Sigmoid colon (tissue), 7 donors: Measurements from ENCODE around the gene DIPK1C. TPM values are rescaled to one million over a fixed set of nuclear protein-coding genes. Genes with fewer than 3 reads are reported as not detected.

ENCODE experiments used
- DNase-seq: peaks from one replicate; pipeline ENCODE4 v3.0.0-alpha.2; 2019
- H3K27ac ChIP-seq, 4 donors: fragments of 200-600 bp; sonication (generic); one replicate each; pipeline ENCODE4 v1.5.1; 2016 to 2019; ENCODE audit warnings: mild to moderate bottlenecking in 1 of 4
- H3K27me3 ChIP-seq, 3 donors: fragments of 200-600 bp; sonication (generic); one replicate each; pipeline ENCODE4 v1.5.1; 2019; ENCODE audit warnings: mild to moderate bottlenecking in 1 of 3
- H3K36me3 ChIP-seq, 4 donors: fragments of 200-600 bp; sonication (generic); one replicate each; pipeline ENCODE4 v1.5.1; 2016 to 2019
- H3K4me1 ChIP-seq, 4 donors: fragments of 200-600 bp; sonication (generic); one replicate each; pipeline ENCODE4 v1.5.1; 2017 to 2019
- H3K4me3 ChIP-seq, 4 donors: fragments of 200-600 bp; sonication (generic); one replicate each; pipeline ENCODE4 v1.5.1; 2017 to 2019; ENCODE audit warnings: mild to moderate bottlenecking in 2 of 4, moderate library complexity in 1 of 4
- H3K9me3 ChIP-seq, 4 donors: fragments of 200-600 bp in 3 of 4; sonication (generic) in 3 of 4; one replicate each; pipeline versions ENCODE4 v1.5.1 to v1.6.1; 2013 to 2019
- EP300 ChIP-seq, 4 donors: sonication (generic); formaldehyde crosslinking; IDR thresholded peaks; one replicate each; pipeline ENCODE4 v1.6.1; 2017; ENCODE audit warnings: antibody characterized with exemption in 4 of 4
- POLR2A ChIP-seq, 2 donors: fragments of 450-650 bp; IDR thresholded peaks; one replicate each; pipeline ENCODE4 v1.6.1; 2016; ENCODE audit warnings: antibody characterized with exemption in 2 of 2, mild to moderate bottlenecking in 2 of 2, moderate library complexity in 2 of 2
- POLR2AphosphoS5 ChIP-seq, 4 donors: sonication (generic); formaldehyde crosslinking; IDR thresholded peaks; one replicate each; pipeline ENCODE4 v1.6.1; 2017; ENCODE audit warnings: antibody characterized with exemption in 4 of 4
- WGBS, 2 donors: extraction: QIAGEN DNeasy Blood & Tissue Kit; methylation state at CpG; one replicate each; pipeline ENCODE4 v1.1.7; 2013; 5-methylcytosine and 5-hydroxymethylcytosine counted together
- intact Hi-C: fragments of 100-400 bp; cut with DNase I; formaldehyde crosslinking; loops from one replicate; pipeline ENCODE4 v1.15.1; 2023
- polyA plus RNA-seq, 3 donors: library from polyadenylated mRNA; stranded (reverse); fragments of 200-250 nt; gene quantifications; one replicate each; pipeline ENCODE4 v1.2.3, GENCODE V29; 2013
- total RNA-seq, 4 donors: library from RNA; depleted of rRNA; stranded (reverse); fragments of >200 nt; gene quantifications; one replicate each; pipeline ENCODE4 v1.1.0, GENCODE V29; 2016
- TF ChIP-seq, protein P1 (sequence below), 4 experiments: fragments of 450-650 bp in 3 of 4; fragments of 200-600 bp in 1 of 4; IDR thresholded peaks; one replicate each; pipeline ENCODE4 v1.5.1; 2016 to 2019; ENCODE audit warnings: antibody characterized with exemption in 4 of 4, mild to moderate bottlenecking in 3 of 4, moderate library complexity in 2 of 4
- donor health status: healthy with polysubstance abuse.
- donor health status: Bipolar disorder and iron deficiency.
- donor health status: healthy.

DIPK1C gene
- total and polyA plus RNA-seq, 7 donors = 0.48 to 1.1 (median 0.95) TPM; not detected in 3

DNA sequence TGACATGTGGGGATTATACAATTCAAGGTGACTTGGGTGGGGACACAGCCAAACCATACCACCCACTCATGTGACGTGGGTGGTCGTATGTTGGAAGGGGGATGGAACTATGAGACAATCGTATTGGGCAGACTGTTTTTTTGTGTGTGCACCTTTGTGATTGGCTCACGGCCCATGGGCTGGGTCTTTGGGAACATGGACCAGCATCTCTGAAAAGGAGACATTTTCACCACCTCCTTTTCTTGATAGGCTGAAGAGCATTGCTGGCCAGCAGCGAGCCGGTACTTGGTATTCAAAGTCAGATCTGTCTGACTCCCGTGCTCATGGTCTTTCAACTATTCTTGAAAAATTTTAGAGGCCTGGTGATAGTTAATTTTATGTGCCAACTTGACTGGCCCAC lies 62.1 kb downstream of the DIPK1C start:
- WGBS, 2 donors = 95 to 96% methylated on average over 7 of the region's 7 CpGs
- Histone ChIP-seq H3K27me3 (no peaks in the 10 kb centered on the region), H3K36me3 (no peaks in the 10 kb centered on the region), H3K4me1 (peaks cover 0 to 9% (median 6%) of the 10 kb centered on the region in 4 donors), H3K27ac (no peak overlapping the region), H3K9me3 (no peaks in the 10 kb centered on the region), H3K4me3 (no peak overlapping the region)
- no peak for DNase-seq
- intact Hi-C loops = no loop called here
- TF ChIP-seq POLR2AphosphoS5 (IDR thresholded peaks at IDR 0.05) = no peak
- TF ChIP-seq EP300 (IDR thresholded peaks at IDR 0.05) = no peak

DNA sequence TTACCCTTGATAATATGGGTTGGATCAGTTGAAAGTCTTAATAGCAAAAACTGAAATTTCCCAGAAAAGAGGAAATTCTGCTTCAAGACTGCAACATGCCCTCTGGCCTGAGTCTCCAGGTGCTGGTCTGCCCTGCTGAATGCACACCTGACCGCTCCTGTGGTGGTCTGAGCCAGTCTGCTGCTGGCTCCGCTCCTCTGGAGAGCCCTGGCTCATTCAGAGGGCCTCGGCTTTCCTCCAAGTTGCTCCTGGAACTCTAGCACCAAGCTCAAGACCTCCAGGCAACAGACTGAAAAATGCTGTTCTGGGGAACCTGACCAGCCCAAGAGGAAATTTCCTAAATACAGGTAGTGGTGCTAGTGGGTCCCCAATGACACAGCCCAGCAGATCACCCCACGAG lies 64.8 kb downstream of the DIPK1C start:
- WGBS, 2 donors = 90 to 94% methylated on average over 4 of the region's 4 CpGs
- Histone ChIP-seq H3K4me1 (peaks cover 0 to 9% (median 6%) of the 10 kb centered on the region in 4 donors), H3K27ac (no peak overlapping the region), H3K9me3 (no peaks in the 10 kb centered on the region), H3K4me3 (no peak overlapping the region), H3K27me3 (no peaks in the 10 kb centered on the region), H3K36me3 (no peaks in the 10 kb centered on the region)
- TF ChIP-seq POLR2AphosphoS5 (IDR thresholded peaks at IDR 0.05) = no peak
- TF ChIP-seq, protein P1, sequence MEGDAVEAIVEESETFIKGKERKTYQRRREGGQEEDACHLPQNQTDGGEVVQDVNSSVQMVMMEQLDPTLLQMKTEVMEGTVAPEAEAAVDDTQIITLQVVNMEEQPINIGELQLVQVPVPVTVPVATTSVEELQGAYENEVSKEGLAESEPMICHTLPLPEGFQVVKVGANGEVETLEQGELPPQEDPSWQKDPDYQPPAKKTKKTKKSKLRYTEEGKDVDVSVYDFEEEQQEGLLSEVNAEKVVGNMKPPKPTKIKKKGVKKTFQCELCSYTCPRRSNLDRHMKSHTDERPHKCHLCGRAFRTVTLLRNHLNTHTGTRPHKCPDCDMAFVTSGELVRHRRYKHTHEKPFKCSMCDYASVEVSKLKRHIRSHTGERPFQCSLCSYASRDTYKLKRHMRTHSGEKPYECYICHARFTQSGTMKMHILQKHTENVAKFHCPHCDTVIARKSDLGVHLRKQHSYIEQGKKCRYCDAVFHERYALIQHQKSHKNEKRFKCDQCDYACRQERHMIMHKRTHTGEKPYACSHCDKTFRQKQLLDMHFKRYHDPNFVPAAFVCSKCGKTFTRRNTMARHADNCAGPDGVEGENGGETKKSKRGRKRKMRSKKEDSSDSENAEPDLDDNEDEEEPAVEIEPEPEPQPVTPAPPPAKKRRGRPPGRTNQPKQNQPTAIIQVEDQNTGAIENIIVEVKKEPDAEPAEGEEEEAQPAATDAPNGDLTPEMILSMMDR (IDR thresholded peaks at IDR 0.05) = no peak
- no peak for TF ChIP-seq POLR2A (IDR thresholded peaks at IDR 0.05)
- no peak for TF ChIP-seq EP300 (IDR thresholded peaks at IDR 0.05)
- no peak for DNase-seq
- intact Hi-C loops = no loop called here

DNA sequence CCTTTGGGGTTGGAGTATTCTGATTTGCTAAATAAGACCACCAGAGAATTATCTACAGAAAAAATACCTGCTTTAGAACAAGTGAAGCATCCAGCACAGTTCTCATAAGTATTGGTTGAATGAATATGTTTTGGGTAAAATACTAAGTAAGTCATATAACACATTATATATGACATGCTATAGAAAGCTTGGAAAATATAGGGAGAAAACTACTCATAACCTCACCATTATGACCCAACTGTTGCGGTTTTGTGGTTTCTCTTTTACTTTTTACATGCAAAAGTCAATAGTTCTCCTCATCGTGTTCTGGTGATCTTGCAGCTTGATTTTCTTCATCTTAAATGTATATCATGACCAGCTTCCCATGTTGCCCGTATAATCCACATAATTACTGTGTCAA lies 66.2 kb downstream of the DIPK1C start:
- intact Hi-C loops = no loop called here
- Histone ChIP-seq H3K4me1 (peaks cover 0 to 2% (median 0%) of the 10 kb centered on the region in 4 donors), H3K4me3 (no peak overlapping the region), H3K9me3 (no peaks in the 10 kb centered on the region), H3K27me3 (no peaks in the 10 kb centered on the region), H3K36me3 (no peaks in the 10 kb centered on the region), H3K27ac (no peak overlapping the region)
- TF ChIP-seq, protein P1 (IDR thresholded peaks at IDR 0.05) = no peak
- TF ChIP-seq EP300 (IDR thresholded peaks at IDR 0.05) = no peak
- no peak for TF ChIP-seq POLR2A (IDR thresholded peaks at IDR 0.05)
- no peak for TF ChIP-seq POLR2AphosphoS5 (IDR thresholded peaks at IDR 0.05)
- DNase-seq = no peak
- WGBS, 2 donors = 64 to 88% methylated on average over 3 of the region's 3 CpGs

DNA sequence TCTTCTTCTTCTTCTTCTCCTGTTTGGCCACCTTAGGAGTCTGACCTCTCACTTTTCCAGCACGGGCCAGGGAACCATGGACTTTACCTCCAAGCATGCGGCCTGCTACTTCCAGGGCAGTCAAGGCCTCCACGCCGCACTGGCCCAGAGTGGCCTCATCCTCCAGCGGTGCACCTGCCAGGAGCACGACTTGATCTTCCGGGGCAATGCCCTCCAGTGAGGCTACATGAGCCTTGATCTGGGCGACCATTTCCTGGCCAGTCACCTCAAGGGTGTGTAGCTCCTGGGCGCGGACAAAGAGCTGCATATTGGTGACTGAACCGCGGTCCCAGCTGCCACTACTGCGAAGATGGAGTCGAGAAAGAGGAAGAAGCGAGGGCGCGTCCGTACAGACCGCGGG lies 67.1 kb downstream of the DIPK1C start:
- Histone ChIP-seq H3K4me3 (no peak overlapping the region), H3K4me1 (no peaks in the 10 kb centered on the region), H3K27ac (no peak overlapping the region), H3K27me3 (no peaks in the 10 kb centered on the region), H3K9me3 (no peaks in the 10 kb centered on the region), H3K36me3 (no peaks in the 10 kb centered on the region)
- no peak for DNase-seq
- TF ChIP-seq EP300 (IDR thresholded peaks at IDR 0.05) = no peak
- no peak for TF ChIP-seq POLR2AphosphoS5 (IDR thresholded peaks at IDR 0.05)
- TF ChIP-seq POLR2A (IDR thresholded peaks at IDR 0.05) = no peak
- TF ChIP-seq, protein P1 (IDR thresholded peaks at IDR 0.05) = no peak
- 96% methylated on average over 20 of the region's 20 CpGs for WGBS, 2 donors
- intact Hi-C loops = no loop called here

DNA sequence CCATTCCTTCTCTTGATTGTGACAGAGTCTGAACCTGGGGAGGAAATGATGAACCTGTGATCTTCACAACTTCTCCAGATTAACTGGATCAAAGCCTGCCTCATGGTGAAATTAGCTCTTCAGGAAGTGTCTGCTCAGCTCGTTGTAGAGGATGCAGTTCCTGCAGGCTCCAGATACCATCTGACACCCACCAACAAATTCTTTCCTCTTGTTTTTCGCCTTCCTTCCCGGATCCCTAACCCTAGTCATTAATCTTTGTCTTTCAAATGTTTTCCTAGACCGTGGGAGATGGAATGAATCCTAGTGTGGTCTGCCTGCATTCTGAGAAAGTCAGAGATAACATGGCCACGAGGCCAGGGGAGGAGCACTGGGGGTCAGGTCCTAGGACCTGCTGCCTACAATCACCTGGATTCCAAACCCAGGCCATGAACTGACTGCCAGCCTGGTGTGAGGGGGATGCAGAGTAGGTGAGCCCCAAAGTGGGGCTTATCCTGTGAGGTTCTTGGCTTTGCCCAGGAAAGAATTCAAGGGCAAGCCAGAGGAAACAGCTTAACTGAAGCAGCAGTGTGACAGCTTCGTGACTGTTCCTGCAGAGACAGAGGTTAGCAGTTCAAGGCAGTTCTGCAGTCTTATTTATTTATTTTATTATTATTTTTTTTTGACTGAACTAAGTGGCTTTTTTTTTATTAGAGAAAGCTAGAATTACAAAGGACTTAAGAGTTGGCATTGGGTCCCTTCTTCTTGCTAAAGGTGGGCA lies 67.8 kb downstream of the DIPK1C start:
- intact Hi-C loops = no loop called here
- H3K27ac ChIP-seq = no peak overlapping the region
- no peaks in the 10 kb centered on the region for H3K27me3 ChIP-seq
- H3K9me3 ChIP-seq = no peaks in the 10 kb centered on the region
- no peak for DNase-seq
- no peaks in the 10 kb centered on the region for H3K4me1 ChIP-seq
- no peaks in the 10 kb centered on the region for H3K36me3 ChIP-seq
- no peak overlapping the region for H3K4me3 ChIP-seq
- TF ChIP-seq POLR2AphosphoS5 (IDR thresholded peaks at IDR 0.05) (no peak), EP300 (IDR thresholded peaks at IDR 0.05) (no peak), POLR2A (IDR thresholded peaks at IDR 0.05) (no peak)
- TF ChIP-seq, protein P1 (IDR thresholded peaks at IDR 0.05) = no peak
- 60 to 82% methylated on average over 6 of the region's 6 CpGs for WGBS, 2 donors
